HEK293 (cell line): ENCODE results near the gene STMN1.

Source experiments
- CTCF ChIA-PET: fragments of 350-600 bp; formaldehyde crosslinking; extraction: SDS; loops from one replicate; lab custom pipeline; 2021; ENCODE audit warnings: antibody characterized with exemption; lab: Yijun Ruan, JAX
- POLR2A ChIA-PET: fragments of 300-600 bp; formaldehyde crosslinking; extraction: SDS; loops from one replicate; lab custom pipeline; 2020; ENCODE audit warnings: antibody characterized with exemption, inconsistent platforms; lab: Yijun Ruan, JAX
- H3K27ac ChIP-seq: fragments of 200-500 bp; sonication (Bioruptor generic); 2 replicates; pipeline ENCODE4 v1.5.1; 2014; ENCODE audit warnings: low read depth, low read length, control low read depth, inconsistent platforms; ENCODE audit errors: extremely low read depth
- H3K36me3 ChIP-seq, 2 experiments: fragments of 200-500 bp in 1 of 2; sonication (Bioruptor generic) in 1 of 2; 1 replicate in 1 of 2; 2 replicates in 1 of 2; pipeline ENCODE4 v1.5.1; 2014 to 2017; ENCODE audit warnings: inconsistent platforms in 2 of 2, low read length in 2 of 2; ENCODE audit not compliant: control insufficient read depth in 2 of 2, insufficient read depth in 1 of 2
- H3K4me1 ChIP-seq: fragments of 200-500 bp; sonication (Bioruptor generic); 2 replicates; pipeline ENCODE4 v1.5.1; 2014; ENCODE audit warnings: mild to moderate bottlenecking, low read length, inconsistent platforms; ENCODE audit not compliant: control insufficient read depth, insufficient read depth
- H3K4me3 ChIP-seq: 2 replicates; pipeline ENCODE4 v1.5.1; 2011; ENCODE audit warnings: low read depth, mild to moderate bottlenecking, control low read depth, low read length, moderate library complexity
- H3K9me3 ChIP-seq: fragments of 200-500 bp; sonication (Bioruptor generic); 2 replicates; pipeline ENCODE4 v1.5.1; 2014; ENCODE audit warnings: low read depth, low read length, inconsistent platforms; ENCODE audit not compliant: control insufficient read depth, insufficient read depth
- ELK4 ChIP-seq: IDR thresholded peaks from 2 replicates; pipeline ENCODE4 v1.6.1; 2011; ENCODE audit warnings: mild to moderate bottlenecking, low read depth, low read length, borderline replicate concordance
- KLF1 ChIP-seq: fragments of 450-650 bp; formaldehyde crosslinking; IDR thresholded peaks from 2 replicates; pipeline ENCODE4 v1.5.1; 2016; ENCODE audit warnings: missing biosample characterization, missing genetic modification characterization
- KLF7 ChIP-seq: fragments of 450-650 bp; formaldehyde crosslinking; IDR thresholded peaks from 2 replicates; pipeline ENCODE4 v1.5.1; 2016; ENCODE audit warnings: missing biosample characterization, missing genetic modification characterization, borderline replicate concordance
- TRIM28 ChIP-seq: IDR thresholded peaks from 2 replicates; pipeline ENCODE4 v1.6.1; 2011; ENCODE audit warnings: low read length, control low read depth, borderline replicate concordance
- ZFP3 ChIP-seq: fragments of 450-650 bp; formaldehyde crosslinking; IDR thresholded peaks from 2 replicates; pipeline ENCODE4 v1.5.1; 2016; ENCODE audit warnings: low read depth, missing biosample characterization, missing genetic modification characterization
- ZNF366 ChIP-seq: fragments of 450-650 bp; formaldehyde crosslinking; conservative IDR thresholded peaks from 2 replicates; pipeline ENCODE4 v1.5.1; 2016; ENCODE audit warnings: missing biosample characterization, missing genetic modification characterization
- ZNF610 ChIP-seq: fragments of 450-650 bp; formaldehyde crosslinking; IDR thresholded peaks from 2 replicates; pipeline ENCODE4 v1.5.1; 2016; ENCODE audit warnings: missing biosample characterization, missing genetic modification characterization, borderline replicate concordance
- ZNF792 ChIP-seq: fragments of 450-650 bp; formaldehyde crosslinking; IDR thresholded peaks from 2 replicates; pipeline ENCODE4 v1.5.1; 2016; ENCODE audit warnings: missing biosample characterization, missing genetic modification characterization

The STMN1 gene

DNA sequence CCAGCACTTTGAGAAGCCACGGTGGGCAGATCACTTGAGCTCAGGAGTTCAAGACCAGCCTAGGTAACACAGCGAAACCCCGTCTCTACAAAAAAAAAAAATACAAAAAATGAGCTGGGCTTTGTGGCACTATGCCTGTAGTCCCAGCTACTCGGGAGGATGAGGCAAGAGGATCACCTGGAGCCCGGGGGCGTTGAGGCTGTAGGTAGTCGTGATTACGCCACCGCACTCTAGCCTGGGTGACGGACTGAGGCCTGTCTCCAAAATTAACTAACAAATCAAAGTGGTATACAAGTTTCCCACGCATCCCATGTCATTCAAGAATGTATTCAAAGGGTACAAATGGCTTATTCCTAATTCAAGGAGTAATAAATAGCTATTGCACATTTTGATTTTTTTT is 49.4 kb downstream of the STMN1 start (continued):
- TF ChIP-seq ELK4 (no peak), KLF7 (tag by site-specific recombination) (no peak), ZFP3 (tag by site-specific recombination) (no peak), ZNF366 (tag by site-specific recombination) (no peak)

DNA sequence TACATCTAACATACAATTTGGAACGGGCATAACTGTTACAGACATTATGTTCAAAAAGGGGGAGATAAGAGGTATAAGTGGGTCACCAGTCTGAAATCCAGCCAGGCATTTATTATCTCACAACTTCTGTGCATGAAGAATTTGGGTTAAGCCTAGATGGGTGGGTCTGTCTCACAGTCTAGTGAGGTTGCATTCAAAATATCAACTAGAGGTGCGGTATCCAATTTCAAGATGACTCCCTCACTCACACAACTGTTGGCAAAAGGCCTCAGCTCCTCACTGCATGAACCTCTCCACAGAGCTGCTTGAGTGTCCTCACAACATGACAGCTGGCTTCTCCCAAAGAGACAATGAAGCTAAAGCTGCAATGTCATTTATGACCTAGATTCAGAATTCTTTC is 51.7 kb downstream of the STMN1 start:
- H3K4me3 ChIP-seq, result no peak overlapping the region
- H3K9me3 ChIP-seq, result no peaks in the 10 kb centered on the region
- TF ChIP-seq TRIM28 (peak; percentile 34; the same call in 1 of the 2 replicates), ZNF610 (tag by site-specific recombination) (peak; percentile 84), ZNF792 (tag by site-specific recombination) (no peak), KLF1 (tag by site-specific recombination) (0 out of 2 replicates have a peak, but pooled peaks have one; percentile 32)
- H3K36me3 ChIP-seq, result peaks cover 0 to 4% of the 10 kb centered on the region in 2 experiments; a peak in 2 of 3 replicates
- POLR2A ChIA-PET, result interaction anchor here (0.6 to 0.7 kb wide), 3 partner anchors 95 to 744 kb away, joined by 3 to 8 read pairs (median 4); no protein-coding TSS in a partner anchor
- H3K4me1 ChIP-seq, result no peaks in the 10 kb centered on the region; the same call in 1 of the 2 replicates
- CTCF ChIA-PET, result interaction anchor here (1.7 kb wide), 1 partner anchor 41 kb away, joined by 8 read pairs; no protein-coding TSS in a partner anchor
- H3K27ac ChIP-seq, result no peak overlapping the region
